ENCODE measurements around the gene POLR1E.

DNA sequence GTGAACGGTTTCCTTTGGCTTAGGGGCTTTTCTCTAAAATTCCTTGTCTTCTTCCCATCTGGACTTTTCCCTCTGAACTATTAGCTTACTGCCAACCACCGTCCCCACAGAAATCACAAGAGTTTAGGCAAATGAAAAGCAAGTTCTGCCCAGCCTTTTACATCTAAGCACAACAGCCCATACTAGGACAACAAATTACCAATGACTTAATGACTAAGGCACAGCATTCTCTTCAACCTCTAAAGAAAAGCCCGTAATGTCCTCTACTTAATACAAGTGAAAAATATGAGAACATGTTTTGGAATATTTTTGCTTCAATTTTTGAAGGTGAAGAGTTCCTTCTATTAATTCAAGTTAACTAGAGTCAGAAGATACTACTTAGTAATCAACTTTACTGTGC is 21.7 kb upstream of the POLR1E start:
- TF ChIP-seq MAX (IDR thresholded peaks at IDR 0.05; ENCODE audit: low read depth, low read length) (no peak), CTCF (IDR thresholded peaks at IDR 0.05 in 2 of 3, conservative IDR thresholded peaks at IDR 0.05 in 1 of 3; ENCODE audit: control insufficient read depth in 2 of 3, extremely low read depth in 1 of 3, insufficient read depth in 1 of 3, low read depth in 3 of 3, low read length in 3 of 3) (no peak), YBX1 (IDR thresholded peaks at IDR 0.05) (no peak), EP300 (IDR thresholded peaks at IDR 0.05; ENCODE audit: borderline replicate concordance in 1 of 2, control insufficient read depth in 1 of 2, low read depth in 2 of 2, low read length in 2 of 2) (no peak), KLF5 (IDR thresholded peaks at IDR 0.05; ENCODE audit: partially characterized antibody) (no peak), TAF1 (IDR thresholded peaks at IDR 0.05; ENCODE audit: borderline replicate concordance, low read depth, low read length) (no peak), ZNF592 (IDR thresholded peaks at IDR 0.05) (no peak), RB1 (IDR thresholded peaks at IDR 0.05; ENCODE audit: borderline replicate concordance) (no peak), CHD1 (IDR thresholded peaks at IDR 0.05; ENCODE audit: low read depth, low read length) (no peak), BCL3 (IDR thresholded peaks at IDR 0.05; ENCODE audit: borderline replicate concordance, insufficient read depth, low read depth, low read length, poor library complexity, severe bottlenecking) (no peak)
- TF ChIP-seq, protein P1, sequence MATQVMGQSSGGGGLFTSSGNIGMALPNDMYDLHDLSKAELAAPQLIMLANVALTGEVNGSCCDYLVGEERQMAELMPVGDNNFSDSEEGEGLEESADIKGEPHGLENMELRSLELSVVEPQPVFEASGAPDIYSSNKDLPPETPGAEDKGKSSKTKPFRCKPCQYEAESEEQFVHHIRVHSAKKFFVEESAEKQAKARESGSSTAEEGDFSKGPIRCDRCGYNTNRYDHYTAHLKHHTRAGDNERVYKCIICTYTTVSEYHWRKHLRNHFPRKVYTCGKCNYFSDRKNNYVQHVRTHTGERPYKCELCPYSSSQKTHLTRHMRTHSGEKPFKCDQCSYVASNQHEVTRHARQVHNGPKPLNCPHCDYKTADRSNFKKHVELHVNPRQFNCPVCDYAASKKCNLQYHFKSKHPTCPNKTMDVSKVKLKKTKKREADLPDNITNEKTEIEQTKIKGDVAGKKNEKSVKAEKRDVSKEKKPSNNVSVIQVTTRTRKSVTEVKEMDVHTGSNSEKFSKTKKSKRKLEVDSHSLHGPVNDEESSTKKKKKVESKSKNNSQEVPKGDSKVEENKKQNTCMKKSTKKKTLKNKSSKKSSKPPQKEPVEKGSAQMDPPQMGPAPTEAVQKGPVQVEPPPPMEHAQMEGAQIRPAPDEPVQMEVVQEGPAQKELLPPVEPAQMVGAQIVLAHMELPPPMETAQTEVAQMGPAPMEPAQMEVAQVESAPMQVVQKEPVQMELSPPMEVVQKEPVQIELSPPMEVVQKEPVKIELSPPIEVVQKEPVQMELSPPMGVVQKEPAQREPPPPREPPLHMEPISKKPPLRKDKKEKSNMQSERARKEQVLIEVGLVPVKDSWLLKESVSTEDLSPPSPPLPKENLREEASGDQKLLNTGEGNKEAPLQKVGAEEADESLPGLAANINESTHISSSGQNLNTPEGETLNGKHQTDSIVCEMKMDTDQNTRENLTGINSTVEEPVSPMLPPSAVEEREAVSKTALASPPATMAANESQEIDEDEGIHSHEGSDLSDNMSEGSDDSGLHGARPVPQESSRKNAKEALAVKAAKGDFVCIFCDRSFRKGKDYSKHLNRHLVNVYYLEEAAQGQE (IDR thresholded peaks at IDR 0.05; ENCODE audit: low read depth, low read length), result no peak
- TF ChIP-seq, protein P2, sequence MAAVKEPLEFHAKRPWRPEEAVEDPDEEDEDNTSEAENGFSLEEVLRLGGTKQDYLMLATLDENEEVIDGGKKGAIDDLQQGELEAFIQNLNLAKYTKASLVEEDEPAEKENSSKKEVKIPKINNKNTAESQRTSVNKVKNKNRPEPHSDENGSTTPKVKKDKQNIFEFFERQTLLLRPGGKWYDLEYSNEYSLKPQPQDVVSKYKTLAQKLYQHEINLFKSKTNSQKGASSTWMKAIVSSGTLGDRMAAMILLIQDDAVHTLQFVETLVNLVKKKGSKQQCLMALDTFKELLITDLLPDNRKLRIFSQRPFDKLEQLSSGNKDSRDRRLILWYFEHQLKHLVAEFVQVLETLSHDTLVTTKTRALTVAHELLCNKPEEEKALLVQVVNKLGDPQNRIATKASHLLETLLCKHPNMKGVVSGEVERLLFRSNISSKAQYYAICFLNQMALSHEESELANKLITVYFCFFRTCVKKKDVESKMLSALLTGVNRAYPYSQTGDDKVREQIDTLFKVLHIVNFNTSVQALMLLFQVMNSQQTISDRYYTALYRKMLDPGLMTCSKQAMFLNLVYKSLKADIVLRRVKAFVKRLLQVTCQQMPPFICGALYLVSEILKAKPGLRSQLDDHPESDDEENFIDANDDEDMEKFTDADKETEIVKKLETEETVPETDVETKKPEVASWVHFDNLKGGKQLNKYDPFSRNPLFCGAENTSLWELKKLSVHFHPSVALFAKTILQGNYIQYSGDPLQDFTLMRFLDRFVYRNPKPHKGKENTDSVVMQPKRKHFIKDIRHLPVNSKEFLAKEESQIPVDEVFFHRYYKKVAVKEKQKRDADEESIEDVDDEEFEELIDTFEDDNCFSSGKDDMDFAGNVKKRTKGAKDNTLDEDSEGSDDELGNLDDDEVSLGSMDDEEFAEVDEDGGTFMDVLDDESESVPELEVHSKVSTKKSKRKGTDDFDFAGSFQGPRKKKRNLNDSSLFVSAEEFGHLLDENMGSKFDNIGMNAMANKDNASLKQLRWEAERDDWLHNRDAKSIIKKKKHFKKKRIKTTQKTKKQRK (IDR thresholded peaks at IDR 0.05; ENCODE audit: low read depth, low read length), result no peak
- TF ChIP-seq, protein P3, sequence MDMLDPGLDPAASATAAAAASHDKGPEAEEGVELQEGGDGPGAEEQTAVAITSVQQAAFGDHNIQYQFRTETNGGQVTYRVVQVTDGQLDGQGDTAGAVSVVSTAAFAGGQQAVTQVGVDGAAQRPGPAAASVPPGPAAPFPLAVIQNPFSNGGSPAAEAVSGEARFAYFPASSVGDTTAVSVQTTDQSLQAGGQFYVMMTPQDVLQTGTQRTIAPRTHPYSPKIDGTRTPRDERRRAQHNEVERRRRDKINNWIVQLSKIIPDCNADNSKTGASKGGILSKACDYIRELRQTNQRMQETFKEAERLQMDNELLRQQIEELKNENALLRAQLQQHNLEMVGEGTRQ (IDR thresholded peaks at IDR 0.05; ENCODE audit: borderline replicate concordance, low read depth, low read length), result no peak

Measured in GM12878 (cell line).